HG02885 (cell line): ENCODE results near the gene MDH1.
"Not testable (repeated sequence)": the region's sequence is repeated elsewhere in the genome, so short reads cannot be mapped to it uniquely, and the experiment has no call there.

Source experiments
- ATAC-seq: cut with Tn5 transposase; IDR thresholded peaks from one replicate; pipeline ENCODE4 v1.9.1; 2021; ENCODE audit warnings: mild to moderate bottlenecking; ENCODE audit not compliant: unreplicated experiment, poor library complexity

MDH1 gene

DNA sequence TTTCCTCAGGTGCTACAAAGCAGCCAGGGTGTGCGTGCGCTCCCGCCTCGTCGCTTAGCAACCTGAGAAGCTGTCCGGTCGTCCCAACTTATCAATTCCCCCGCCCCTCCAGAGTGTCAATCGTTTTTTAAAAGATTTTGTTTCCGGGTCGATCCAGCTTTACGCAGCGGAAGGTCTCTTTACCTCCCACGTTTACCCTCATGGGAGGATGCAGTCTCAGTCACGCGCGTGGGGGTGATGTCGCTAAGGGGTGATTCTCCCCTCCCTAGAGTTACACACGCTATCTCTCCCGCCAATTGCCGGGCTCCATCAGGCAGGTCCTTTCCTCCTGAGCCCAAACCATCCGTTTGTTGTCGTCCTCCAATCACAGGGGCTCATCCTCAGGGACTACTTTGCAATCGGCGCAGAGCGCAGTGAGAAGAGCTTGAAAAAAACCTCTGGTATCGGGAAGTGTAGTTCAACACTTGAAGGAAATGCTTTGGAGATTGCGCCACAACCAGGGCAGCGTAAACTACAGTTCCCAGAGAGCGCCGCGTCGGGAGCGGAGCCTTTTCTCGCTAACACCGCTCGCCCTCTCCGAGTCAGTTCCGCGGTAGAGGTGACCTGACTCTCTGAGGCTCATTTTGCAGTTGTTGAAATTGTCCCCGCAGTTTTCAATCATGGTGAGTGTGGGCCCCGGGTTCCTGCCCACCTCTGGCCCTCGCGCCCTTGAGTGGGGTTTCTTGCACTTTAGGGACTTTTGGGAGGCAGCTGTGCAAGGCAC lies at the start of gene MDH1, which contains the start of gene WDPCP:
Gene MDH1, plus strand, starts transcription at position 579 of the 763 bp plus-strand sequence. Its CDS starts 81 bp downstream, at position 660.
Gene WDPCP, minus strand, starts transcription at position 93 of the 763 bp plus-strand sequence. CDS start 206 bp downstream, outside the sequence.
- ATAC-seq = peak; percentile 85

DNA sequence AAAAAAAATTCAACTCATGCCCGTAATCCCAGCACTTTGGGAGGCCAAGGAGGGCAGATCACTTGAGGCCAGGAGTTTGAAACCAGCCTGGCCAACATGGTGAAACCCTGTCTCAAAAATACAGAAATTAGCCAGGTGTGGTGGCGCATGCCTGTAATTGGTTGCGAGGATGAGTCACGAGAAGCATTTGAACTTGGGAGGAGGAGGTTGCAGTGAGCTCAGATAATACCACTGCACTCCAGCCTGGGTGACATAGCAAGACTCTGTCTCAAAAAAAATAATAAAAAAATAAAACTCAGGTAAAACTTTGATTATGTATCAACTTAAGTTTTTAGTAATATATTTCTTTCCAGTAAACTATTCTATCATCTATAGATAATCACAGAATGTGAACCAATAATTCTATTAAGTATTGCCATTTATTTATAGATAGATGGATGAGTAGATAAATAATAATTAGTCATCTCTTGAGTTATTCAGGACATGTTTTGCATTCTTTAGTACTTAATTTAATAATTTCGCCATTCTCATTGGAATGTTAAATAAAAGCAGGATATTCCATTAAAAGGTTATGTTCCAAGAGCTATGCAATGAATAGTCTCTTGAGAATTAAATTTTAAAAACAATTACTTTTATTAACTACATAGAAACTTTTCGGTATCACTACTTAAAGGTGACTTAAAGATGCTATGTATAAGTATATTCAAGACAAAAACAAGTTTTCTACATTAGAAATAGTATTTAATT lies 49.2 kb upstream of the MDH1 start:
- ATAC-seq = no peak

DNA sequence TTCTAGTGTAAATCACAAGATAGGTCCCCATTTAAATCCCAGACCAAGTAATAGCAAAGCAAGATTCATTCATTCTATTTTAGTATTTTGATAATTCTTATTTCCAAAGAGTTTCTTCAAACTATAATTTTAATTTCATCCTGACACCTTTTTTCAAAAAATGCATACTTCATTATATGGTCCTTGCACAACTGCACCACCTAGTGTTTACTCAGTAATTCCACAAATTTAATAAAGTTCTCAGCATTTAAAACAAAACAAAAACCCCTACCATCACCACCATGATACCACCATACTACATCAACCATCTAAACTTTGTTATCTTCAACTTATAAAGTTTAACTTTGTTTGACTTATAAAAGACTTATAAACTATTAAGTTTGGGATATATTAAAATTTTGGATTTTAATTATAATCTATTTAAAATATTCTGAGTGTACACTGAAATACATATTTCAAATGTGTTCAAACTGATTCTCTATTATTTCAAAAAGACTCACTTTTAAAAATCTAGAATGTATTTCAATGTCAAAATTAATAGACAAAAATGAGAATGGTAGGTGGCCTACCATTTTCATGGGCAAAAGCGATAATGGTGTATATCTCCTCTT lies 44.6 kb upstream of the MDH1 start:
- ATAC-seq = no peak

DNA sequence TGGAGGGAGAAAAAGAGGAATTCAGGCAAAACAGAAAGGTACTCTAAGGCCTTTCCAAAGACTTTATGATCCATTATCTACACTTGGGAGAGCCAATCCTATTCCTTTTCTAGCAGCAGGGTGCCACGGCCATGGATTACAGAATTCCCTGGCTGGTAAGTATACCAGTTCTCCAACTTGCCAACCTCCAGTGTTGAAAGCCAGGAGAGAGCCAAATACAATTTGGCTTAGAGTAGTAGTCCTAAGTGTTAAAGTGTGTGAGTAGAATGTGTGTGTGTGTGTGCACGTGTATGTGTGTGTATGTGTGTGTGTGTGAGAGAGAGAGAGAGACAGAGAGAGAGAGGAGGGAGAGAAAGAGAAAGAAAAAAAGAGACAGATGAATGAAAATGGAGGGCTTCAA lies 43.7 kb upstream of the MDH1 start:
- no peak for ATAC-seq

DNA sequence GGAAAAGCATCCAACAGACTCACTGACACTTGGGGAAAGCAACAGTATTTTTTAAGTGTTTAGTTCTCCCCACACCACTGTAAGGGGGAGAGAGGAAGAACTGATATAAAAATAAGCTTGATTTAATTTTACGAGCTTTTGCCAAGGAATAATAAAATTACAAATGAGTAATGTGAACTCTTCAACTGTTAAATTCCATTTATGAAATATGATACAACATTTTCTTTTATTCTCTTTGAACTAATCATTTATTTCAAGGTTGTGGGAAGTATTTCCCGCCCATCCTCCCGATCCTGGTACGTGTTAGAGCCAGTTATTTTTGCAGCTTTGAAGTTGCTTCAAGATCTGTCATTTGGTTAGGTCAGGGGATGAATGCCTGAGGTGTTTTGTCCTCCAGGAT lies 35.7 kb upstream of the MDH1 start:
- ATAC-seq = no peak

DNA sequence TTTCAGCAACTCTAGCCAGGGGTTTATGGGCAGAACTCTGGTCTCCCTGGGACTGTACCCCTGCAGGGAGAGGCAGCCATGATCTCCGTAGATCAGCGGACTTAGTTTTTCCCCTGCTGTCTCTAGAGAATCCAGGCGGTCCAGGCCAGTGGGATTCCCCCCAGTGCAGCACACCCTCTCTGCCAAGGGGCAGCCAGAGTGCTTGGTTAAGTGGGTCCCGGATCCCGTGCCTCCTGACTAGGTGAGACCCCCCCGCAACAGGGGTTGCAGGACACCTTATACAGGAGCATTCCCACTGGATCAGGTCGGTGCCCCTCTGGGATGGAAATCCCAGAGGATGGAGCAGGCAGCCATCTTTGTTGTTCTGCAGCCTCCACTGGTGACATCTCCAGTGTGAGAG lies 33.5 kb upstream of the MDH1 start:
- ATAC-seq = no peak

GRCh38 chr2:63555931-63556330 lies 32.8 kb upstream of the MDH1 start:
- ATAC-seq = no peak

GRCh38 chr2:63557819-63558218 lies 30.9 kb upstream of the MDH1 start:
- not testable (repeated sequence) for ATAC-seq

GRCh38 chr2:63558922-63559321 lies 29.8 kb upstream of the MDH1 start:
- ATAC-seq = not testable (repeated sequence)

DNA sequence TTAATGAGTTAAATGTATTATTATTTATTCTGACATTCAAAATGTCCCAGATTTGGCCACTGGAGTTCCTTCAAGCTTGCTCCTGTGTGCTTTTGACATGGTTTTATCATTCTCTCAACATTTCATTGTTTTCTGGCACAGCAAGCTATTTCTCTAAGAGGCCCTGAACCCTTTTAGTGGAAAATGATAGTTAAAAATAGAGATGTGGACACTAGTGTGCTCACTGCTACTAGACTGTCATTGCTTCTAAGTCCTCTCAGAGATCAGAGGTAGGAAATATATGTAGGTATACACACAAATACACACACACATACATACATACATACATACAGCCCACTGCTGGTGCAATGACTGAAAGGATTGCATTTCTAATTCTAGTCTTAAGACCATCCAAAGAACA lies 26.0 kb upstream of the MDH1 start:
- no peak for ATAC-seq

GRCh38 chr2:63569740-63570139 lies 19.0 kb upstream of the MDH1 start:
- ATAC-seq = peak; percentile 71

DNA sequence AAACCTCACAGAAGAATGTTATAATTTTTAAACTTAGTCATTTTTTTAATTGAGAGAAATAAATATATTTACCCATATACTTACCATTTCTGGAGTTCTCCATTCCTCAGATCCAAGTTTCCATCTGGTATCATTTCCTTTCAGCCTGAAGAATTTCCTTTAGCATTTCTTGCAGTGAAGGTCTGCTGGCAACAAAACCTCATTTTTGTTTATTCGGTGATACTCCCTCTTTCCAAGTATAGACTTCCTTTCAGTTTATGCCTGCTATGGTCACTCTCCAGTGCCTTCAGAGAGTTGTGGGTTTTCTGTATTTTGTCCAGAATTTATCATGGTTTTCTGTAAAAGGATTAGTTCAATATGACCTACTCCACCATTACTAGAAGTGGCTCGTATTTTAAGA lies 17.5 kb upstream of the MDH1 start:
- ATAC-seq = no peak

- no peak for ATAC-seq
Observed at GRCh38 chr2:63572001-63572400, 16.8 kb upstream of the MDH1 start.

- not testable (repeated sequence) for ATAC-seq
Observed at GRCh38 chr2:63573026-63573425, 15.7 kb upstream of the MDH1 start.

DNA sequence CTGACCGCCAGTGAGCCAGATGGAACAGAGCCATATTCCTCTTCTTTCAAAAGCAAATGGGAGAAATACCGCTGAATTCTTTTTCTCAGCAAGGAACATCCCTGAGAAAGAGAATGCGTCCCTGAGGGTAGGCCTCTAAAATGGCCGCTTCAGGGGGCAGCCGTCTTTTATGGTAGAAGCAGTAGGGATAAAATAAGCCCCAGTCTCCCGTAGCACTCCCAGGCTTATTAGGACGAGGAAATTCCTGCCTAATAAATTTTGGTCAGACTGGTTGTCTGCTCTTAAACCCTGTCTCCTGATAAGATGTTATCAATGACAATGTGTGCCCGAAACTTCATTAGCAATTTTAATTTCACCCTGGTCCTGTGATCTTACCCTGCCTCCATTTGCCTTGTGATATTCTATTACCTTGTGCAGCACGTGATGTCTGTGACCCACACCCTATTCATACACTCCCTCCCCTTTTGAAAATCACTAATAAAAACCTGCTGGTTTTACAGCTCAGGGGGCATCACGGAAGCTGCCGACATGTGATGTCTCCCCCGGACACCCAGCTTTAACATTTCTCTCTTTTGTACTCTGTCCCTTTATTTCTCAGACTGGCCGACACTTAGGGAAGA lies 14.9 kb upstream of the MDH1 start:
- not testable (repeated sequence) for ATAC-seq

DNA sequence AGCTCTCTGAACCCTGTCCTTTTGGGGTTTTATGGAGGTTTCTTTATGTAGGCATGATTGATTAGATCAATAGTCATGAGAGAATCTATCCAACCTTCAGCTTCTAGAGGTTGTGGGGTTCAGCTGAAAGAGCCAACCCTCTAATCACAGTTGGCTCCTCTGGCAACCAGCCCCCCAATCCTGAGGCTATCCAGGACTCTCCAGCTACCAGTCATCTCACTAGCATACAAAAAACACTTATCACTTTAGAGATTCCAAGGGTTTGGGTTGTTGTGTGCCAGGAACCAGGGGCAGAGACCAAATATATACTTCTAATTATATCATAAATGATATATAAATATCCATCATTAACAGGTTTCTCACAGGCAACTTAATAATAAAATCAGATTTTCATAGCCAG lies 12.2 kb upstream of the MDH1 start:
- no peak for ATAC-seq

GRCh38 chr2:63578767-63579166 lies 10.0 kb upstream of the MDH1 start:
- no peak for ATAC-seq

GRCh38 chr2:63580651-63581297 lies 8.0 kb upstream of the MDH1 start:
- no peak for ATAC-seq

GRCh38 chr2:63581298-63581961 lies 7.3 kb upstream of the MDH1 start:
- no peak for ATAC-seq

GRCh38 chr2:63582873-63583272 lies 5.9 kb upstream of the MDH1 start:
- ATAC-seq = no peak
